GM13976 (cell line): Measurements from ENCODE around the gene TRPC4AP.

Experiments
- DNase-seq: peaks from one replicate; pipeline ENCODE4 v3.0.0; 2012; ENCODE audit warnings: low spot score
- CTCF ChIP-seq: IDR thresholded peaks from 2 replicates; pipeline ENCODE4 v1.5.1; 2012; ENCODE audit warnings: borderline replicate concordance, mild to moderate bottlenecking; ENCODE audit not compliant: insufficient read depth; ENCODE audit errors: extremely low read depth, missing control alignments, control extremely low read depth
- in situ Hi-C: fragments of 300-500 bp; cut with MboI; formaldehyde crosslinking; loops from one replicate; pipeline ENCODE4 v1.12.0; 2022; ENCODE audit warnings: low sequenced_read_pairs, mixed read lengths, inconsistent platforms; ENCODE audit not compliant: unreplicated experiment

Gene TRPC4AP

GRCh38 chr20:35002426-35003210 is 90.0 kb downstream of the TRPC4AP start:
- no peak for DNase-seq
- in situ Hi-C loops = no loop called here
- TF ChIP-seq CTCF = no peak

- in situ Hi-C loops = no loop called here
- peak; percentile 17 for TF ChIP-seq CTCF
- DNase-seq = no peak
Measured at GRCh38 chr20:35001596-35002362, 90.8 kb downstream of the TRPC4AP start.

- in situ Hi-C loops = no loop called here
- no peak for DNase-seq
- no peak for TF ChIP-seq CTCF
Measured at GRCh38 chr20:35000922-35001595, 91.5 kb downstream of the TRPC4AP start.

GRCh38 chr20:35000311-35000921 is 92.2 kb downstream of the TRPC4AP start:
- no peak for DNase-seq
- TF ChIP-seq CTCF = no peak
- in situ Hi-C loops = no loop called here

GRCh38 chr20:34999782-35000181 is 92.8 kb downstream of the TRPC4AP start:
- no peak for TF ChIP-seq CTCF
- DNase-seq = no peak
- in situ Hi-C loops = no loop called here

- TF ChIP-seq CTCF = no peak
- in situ Hi-C loops = no loop called here
Measured at GRCh38 chr20:34999021-34999451, 93.6 kb downstream of the TRPC4AP start.

More at GRCh38 chr20:34999021-34999451, 93.6 kb downstream of the TRPC4AP start:
- DNase-seq = no peak
